ENCODE measurements around the gene EIF4E. TPM values are rescaled to one million over a fixed set of nuclear protein-coding genes. Genes with fewer than 3 reads are reported as not detected.

The EIF4E gene
- polyA plus RNA-seq, 1 donor (not counting 4 experiments of a cell fraction or from before 2014, with no cell fraction given), result 150 TPM

DNA sequence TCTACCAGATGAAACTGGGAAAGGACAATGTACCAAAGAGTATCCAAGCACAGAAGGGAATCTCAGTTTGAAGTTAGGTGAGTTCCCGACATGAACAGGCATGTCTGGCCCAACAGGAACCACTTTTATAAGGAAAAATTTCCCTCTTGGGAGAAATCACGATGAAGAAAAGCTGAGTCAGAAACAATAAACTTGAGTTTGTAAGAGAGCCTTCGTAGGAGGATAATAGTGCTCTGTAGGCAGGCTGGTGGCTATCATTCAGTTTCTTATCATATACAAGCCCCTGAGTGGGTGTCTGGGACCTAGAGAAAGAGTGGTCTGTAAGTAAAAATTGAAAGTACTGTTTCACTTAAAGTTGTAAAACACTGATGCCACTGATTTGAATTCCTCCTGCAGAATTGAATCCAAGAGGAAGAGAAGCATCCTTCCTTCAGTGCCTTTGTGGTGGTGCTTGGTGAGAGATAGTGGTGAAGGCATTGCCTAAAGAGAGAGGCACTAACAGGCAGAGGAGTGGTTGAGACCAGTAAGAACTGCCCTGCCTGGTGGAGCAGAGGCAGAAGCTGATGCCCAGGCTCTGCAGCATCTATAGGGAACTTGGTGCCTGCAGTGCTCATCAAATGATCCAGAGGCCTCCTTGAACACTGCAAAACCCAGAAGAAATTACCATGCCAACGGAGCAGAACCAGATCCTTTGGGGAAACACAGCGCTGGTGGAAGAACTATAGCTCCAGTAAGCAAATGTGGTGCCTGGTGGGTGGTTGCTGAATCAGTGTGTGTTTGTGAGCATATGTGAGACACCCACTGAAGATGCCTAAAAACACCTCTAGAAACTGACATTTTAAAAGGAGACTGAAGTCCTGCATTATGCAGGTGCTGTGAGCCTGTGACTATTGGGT lies 34.9 kb upstream of the EIF4E start:
- Histone ChIP-seq H3K36me3 (ENCODE audit: control insufficient read depth in 2 of 2, extremely low read depth in 1 of 2, insufficient read depth in 2 of 2, low read length in 2 of 2) (no peaks in the 10 kb centered on the region), H3K79me2 (ENCODE audit: control insufficient read depth, insufficient read depth, low read length) (no peaks in the 10 kb centered on the region), H3K4me3 (ENCODE audit: control insufficient read depth in 2 of 3, extremely low read depth in 1 of 3, insufficient read depth in 2 of 3, low read depth in 1 of 3, low read length in 3 of 3) (no peak overlapping the region), H3K27ac (ENCODE audit: control insufficient read depth, insufficient read depth, low read length) (peak overlapping the region; percentile 76), H3K27me3 (ENCODE audit: control insufficient read depth, extremely low read depth, insufficient read depth, low read length) (no peaks in the 10 kb centered on the region), H3K9ac (ENCODE audit: control insufficient read depth, extremely low read depth, insufficient read depth, low read length) (peak overlapping the region; percentile 13), H2AFZ (ENCODE audit: control insufficient read depth, low read length) (peak overlapping the region; percentile 24), H3K4me1 (ENCODE audit: control insufficient read depth, extremely low read depth, insufficient read depth, low read length) (peaks cover 23% of the 10 kb centered on the region), H3K4me2 (ENCODE audit: control insufficient read depth, extremely low read depth, insufficient read depth, low read depth, low read length) (peak overlapping the region; percentile 47), H4K20me1 (ENCODE audit: control insufficient read depth, extremely low read depth, insufficient read depth, low read length) (no peaks in the 10 kb centered on the region), H3K9me1 (ENCODE audit: control insufficient read depth, extremely low read depth, insufficient read depth, low read length) (no peaks in the 10 kb centered on the region), H3K9me3 (ENCODE audit: control insufficient read depth, low read depth, low read length) (no peaks in the 10 kb centered on the region)
- peak; percentile 82 for FAIRE-seq
- no peak for DNase-seq (ENCODE audit: low read depth, low spot score)
- TF ChIP-seq, protein P1, sequence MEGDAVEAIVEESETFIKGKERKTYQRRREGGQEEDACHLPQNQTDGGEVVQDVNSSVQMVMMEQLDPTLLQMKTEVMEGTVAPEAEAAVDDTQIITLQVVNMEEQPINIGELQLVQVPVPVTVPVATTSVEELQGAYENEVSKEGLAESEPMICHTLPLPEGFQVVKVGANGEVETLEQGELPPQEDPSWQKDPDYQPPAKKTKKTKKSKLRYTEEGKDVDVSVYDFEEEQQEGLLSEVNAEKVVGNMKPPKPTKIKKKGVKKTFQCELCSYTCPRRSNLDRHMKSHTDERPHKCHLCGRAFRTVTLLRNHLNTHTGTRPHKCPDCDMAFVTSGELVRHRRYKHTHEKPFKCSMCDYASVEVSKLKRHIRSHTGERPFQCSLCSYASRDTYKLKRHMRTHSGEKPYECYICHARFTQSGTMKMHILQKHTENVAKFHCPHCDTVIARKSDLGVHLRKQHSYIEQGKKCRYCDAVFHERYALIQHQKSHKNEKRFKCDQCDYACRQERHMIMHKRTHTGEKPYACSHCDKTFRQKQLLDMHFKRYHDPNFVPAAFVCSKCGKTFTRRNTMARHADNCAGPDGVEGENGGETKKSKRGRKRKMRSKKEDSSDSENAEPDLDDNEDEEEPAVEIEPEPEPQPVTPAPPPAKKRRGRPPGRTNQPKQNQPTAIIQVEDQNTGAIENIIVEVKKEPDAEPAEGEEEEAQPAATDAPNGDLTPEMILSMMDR (optimal IDR thresholded peaks at IDR 0.05 in 1 of 3, IDR thresholded peaks at IDR 0.05 in 1 of 3, conservative IDR thresholded peaks at IDR 0.05 in 1 of 3; ENCODE audit: extremely low read depth in 1 of 3, insufficient read depth in 2 of 3, low read length in 3 of 3), result no peak
- no peak for TF ChIP-seq EZH2 (IDR thresholded peaks at IDR 0.05; ENCODE audit: low read length)
- dilution Hi-C loops (cut with MboI; ENCODE audit: extremely low pct_ligation_motif_present, low sequenced_read_pairs), result no loop called here

DNA sequence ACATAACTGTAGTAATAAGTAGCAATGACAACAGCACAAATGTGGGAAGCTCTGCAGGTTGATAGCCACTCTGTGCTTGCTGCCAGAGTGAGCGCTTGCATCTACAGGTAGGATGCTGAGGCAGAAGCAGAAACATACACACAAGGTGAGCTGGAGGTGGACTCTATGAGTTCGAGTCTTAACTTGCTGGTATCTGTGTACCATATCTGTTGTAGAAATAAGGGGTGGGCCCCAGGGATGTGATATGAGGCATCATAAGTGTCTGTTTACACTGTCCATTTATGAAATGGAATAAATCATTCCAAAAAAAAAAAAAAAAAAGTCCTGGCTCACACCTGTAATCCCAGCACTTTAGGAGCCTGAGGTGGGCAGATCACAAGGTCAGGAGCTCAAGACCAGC lies 32.8 kb upstream of the EIF4E start:
- H3K4me2 ChIP-seq (ENCODE audit: control insufficient read depth, extremely low read depth, insufficient read depth, low read depth, low read length), result no peak overlapping the region
- H3K9me3 ChIP-seq (ENCODE audit: control insufficient read depth, low read depth, low read length), result no peaks in the 10 kb centered on the region
- TF ChIP-seq, protein P1 (optimal IDR thresholded peaks at IDR 0.05 in 1 of 3, IDR thresholded peaks at IDR 0.05 in 1 of 3, conservative IDR thresholded peaks at IDR 0.05 in 1 of 3; ENCODE audit: extremely low read depth in 1 of 3, insufficient read depth in 2 of 3, low read length in 3 of 3), result no peak
- no peak for TF ChIP-seq EZH2 (IDR thresholded peaks at IDR 0.05; ENCODE audit: low read length)
- no peaks in the 10 kb centered on the region for H3K36me3 ChIP-seq (ENCODE audit: control insufficient read depth in 2 of 2, extremely low read depth in 1 of 2, insufficient read depth in 2 of 2, low read length in 2 of 2)
- dilution Hi-C loops (cut with MboI; ENCODE audit: extremely low pct_ligation_motif_present, low sequenced_read_pairs), result no loop called here
- no peak overlapping the region for H2AFZ ChIP-seq (ENCODE audit: control insufficient read depth, low read length)
- H3K4me1 ChIP-seq (ENCODE audit: control insufficient read depth, extremely low read depth, insufficient read depth, low read length), result peaks cover 23% of the 10 kb centered on the region
- H3K27me3 ChIP-seq (ENCODE audit: control insufficient read depth, extremely low read depth, insufficient read depth, low read length), result no peaks in the 10 kb centered on the region
- DNase-seq (ENCODE audit: low read depth, low spot score), result no peak
- no peak overlapping the region for H3K4me3 ChIP-seq (ENCODE audit: control insufficient read depth in 2 of 3, extremely low read depth in 1 of 3, insufficient read depth in 2 of 3, low read depth in 1 of 3, low read length in 3 of 3)
- no peak for FAIRE-seq
- no peaks in the 10 kb centered on the region for H4K20me1 ChIP-seq (ENCODE audit: control insufficient read depth, extremely low read depth, insufficient read depth, low read length)
- H3K79me2 ChIP-seq (ENCODE audit: control insufficient read depth, insufficient read depth, low read length), result no peaks in the 10 kb centered on the region
- no peaks in the 10 kb centered on the region for H3K9me1 ChIP-seq (ENCODE audit: control insufficient read depth, extremely low read depth, insufficient read depth, low read length)
- H3K27ac ChIP-seq (ENCODE audit: control insufficient read depth, insufficient read depth, low read length), result no peak overlapping the region
- H3K9ac ChIP-seq (ENCODE audit: control insufficient read depth, extremely low read depth, insufficient read depth, low read length), result no peak overlapping the region
